ENCODE measurements around the gene AMER3.
"Not testable (repeated sequence)": the region's sequence is repeated elsewhere in the genome, so short reads cannot be mapped to it uniquely, and the experiment has no call there.

The AMER3 gene

DNA sequence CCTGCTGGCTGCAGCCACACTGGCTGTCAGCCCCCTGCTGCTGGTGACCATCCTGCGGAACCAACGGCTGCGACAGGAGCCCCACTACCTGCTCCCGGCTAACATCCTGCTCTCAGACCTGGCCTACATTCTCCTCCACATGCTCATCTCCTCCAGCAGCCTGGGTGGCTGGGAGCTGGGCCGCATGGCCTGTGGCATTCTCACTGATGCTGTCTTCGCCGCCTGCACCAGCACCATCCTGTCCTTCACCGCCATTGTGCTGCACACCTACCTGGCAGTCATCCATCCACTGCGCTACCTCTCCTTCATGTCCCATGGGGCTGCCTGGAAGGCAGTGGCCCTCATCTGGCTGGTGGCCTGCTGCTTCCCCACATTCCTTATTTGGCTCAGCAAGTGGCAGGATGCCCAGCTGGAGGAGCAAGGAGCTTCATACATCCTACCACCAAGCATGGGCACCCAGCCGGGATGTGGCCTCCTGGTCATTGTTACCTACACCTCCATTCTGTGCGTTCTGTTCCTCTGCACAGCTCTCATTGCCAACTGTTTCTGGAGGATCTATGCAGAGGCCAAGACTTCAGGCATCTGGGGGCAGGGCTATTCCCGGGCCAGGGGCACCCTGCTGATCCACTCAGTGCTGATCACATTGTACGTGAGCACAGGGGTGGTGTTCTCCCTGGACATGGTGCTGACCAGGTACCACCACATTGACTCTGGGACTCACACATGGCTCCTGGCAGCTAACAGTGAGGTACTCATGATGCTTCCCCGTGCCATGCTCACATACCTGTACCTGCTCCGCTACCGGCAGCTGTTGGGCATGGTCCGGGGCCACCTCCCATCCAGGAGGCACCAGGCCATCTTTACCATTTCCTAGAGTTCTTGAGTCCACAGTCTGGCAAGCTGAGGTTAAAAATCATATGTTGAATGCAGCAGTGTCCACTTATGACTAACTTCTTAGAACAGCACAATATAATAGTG is 25.7 kb upstream of the AMER3 start:
- H3K36me3 ChIP-seq (ENCODE audit: control insufficient read depth, low read depth, low read length) = no peaks in the 10 kb centered on the region
- H3K27ac ChIP-seq (ENCODE audit: low read length) = no peak overlapping the region
- no peak overlapping the region for H3K4me3 ChIP-seq (ENCODE audit: low read length)

DNA sequence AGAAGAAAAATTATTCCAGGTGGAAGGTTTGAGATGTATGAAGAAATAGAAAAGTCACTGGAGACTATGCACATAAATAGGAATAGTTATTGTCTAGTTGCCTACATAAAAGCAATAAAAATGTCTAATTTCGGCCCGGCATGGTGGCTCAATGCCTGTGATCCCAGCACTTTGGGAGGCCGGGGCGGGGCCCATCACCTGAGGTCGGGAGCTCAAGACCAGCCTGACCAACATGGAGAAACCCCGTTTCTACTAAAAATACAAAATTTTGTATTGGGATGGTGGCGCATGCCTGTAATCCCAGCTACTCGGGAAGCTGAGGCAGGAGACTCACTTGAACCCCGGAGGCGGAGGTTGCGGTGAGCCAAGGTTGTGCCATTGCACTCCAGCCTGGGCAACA is 23.1 kb upstream of the AMER3 start:
- H3K4me1 ChIP-seq (ENCODE audit: control insufficient read depth, low read depth, low read length); H3K4me3 ChIP-seq (ENCODE audit: low read length); H3K36me3 ChIP-seq (ENCODE audit: control insufficient read depth, low read depth, low read length); H3K27ac ChIP-seq (ENCODE audit: low read length); H3K9me3 ChIP-seq (ENCODE audit: control insufficient read depth, low read depth, low read length); H3K9ac ChIP-seq (ENCODE audit: low read length): not testable (repeated sequence)
- H3K27me3 ChIP-seq (ENCODE audit: control insufficient read depth, insufficient read depth, low read length) = peaks cover 11% of the 10 kb centered on the region

More for the DNA sequence above, 25.7 kb upstream of the AMER3 start:
- Histone ChIP-seq H3K9me3 (ENCODE audit: control insufficient read depth, low read depth, low read length) (no peaks in the 10 kb centered on the region), H3K4me1 (ENCODE audit: control insufficient read depth, low read depth, low read length) (peaks cover 7% of the 10 kb centered on the region), H3K27me3 (ENCODE audit: control insufficient read depth, insufficient read depth, low read length) (peaks cover 29% of the 10 kb centered on the region), H3K9ac (ENCODE audit: low read length) (no peak overlapping the region)

DNA sequence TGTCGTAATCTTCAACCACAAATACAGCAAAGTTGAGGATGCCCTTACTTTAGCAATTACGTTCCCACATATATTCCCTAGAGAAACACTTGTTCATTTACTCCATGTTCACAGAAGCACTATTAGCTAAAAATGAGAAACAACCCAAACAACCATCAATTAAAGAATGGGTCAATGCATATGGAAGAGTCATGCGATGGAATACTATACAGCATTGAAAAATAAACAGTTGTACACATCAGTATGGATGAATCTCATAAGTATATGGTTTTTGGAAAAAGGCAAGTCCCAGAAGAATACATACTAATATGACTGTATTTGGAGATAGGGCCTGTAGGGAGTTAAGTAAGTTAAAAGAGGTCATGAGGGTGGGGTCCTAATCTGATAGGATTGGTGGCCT is 20.1 kb upstream of the AMER3 start:
- no peaks in the 10 kb centered on the region for H3K36me3 ChIP-seq (ENCODE audit: control insufficient read depth, low read depth, low read length)
- H3K9ac ChIP-seq (ENCODE audit: low read length) = no peak overlapping the region
- no peaks in the 10 kb centered on the region for H3K4me1 ChIP-seq (ENCODE audit: control insufficient read depth, low read depth, low read length)
- H3K27me3 ChIP-seq (ENCODE audit: control insufficient read depth, insufficient read depth, low read length) = no peaks in the 10 kb centered on the region
- no peak overlapping the region for H3K27ac ChIP-seq (ENCODE audit: low read length)
- H3K9me3 ChIP-seq (ENCODE audit: control insufficient read depth, low read depth, low read length) = no peaks in the 10 kb centered on the region
- H3K4me3 ChIP-seq (ENCODE audit: low read length) = no peak overlapping the region

DNA sequence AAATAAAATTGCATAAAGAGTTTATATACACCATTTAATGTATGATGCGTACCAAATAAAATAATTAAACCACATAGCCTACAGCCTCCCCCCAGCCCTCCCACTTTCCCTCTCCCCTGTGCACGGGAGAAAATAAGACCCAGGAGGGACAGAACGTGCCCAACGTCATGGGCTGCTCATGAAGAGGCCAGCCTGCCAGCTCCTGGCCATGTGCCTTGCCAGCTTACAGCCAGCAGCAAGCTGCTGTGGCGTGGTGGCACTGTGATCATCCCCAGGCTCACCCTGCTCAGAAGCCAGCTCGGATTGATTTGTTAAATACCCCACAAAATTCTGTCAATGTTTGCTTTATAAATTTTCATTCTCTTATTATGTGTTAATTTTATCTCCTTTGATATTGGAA is 18.9 kb upstream of the AMER3 start:
- Histone ChIP-seq H3K9me3 (ENCODE audit: control insufficient read depth, low read depth, low read length) (no peaks in the 10 kb centered on the region), H3K27me3 (ENCODE audit: control insufficient read depth, insufficient read depth, low read length) (no peaks in the 10 kb centered on the region), H3K4me3 (ENCODE audit: low read length) (no peak overlapping the region), H3K27ac (ENCODE audit: low read length) (no peak overlapping the region), H3K4me1 (ENCODE audit: control insufficient read depth, low read depth, low read length) (no peaks in the 10 kb centered on the region), H3K36me3 (ENCODE audit: control insufficient read depth, low read depth, low read length) (no peaks in the 10 kb centered on the region), H3K9ac (ENCODE audit: low read length) (no peak overlapping the region)

DNA sequence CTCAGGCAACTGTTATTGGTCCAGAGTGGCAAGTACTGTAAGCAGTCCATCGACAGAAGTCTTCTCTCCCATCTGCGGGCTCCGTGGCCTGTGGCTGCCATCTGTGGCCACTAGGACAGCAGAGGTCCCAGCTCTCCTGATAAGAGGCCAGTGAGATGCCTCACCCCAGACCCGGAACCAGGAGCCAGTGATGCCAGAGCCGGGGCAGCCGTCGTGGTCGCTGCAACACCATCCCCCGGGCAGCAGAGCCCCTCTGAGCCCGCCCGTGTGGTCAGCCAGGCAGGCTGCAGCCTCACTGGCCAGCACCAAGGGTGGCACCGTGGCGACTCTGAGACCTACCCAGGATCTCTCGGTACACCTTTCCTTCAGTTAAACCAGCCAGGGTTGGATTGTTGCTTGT is 17.7 kb upstream of the AMER3 start:
- H3K36me3 ChIP-seq (ENCODE audit: control insufficient read depth, low read depth, low read length) = no peaks in the 10 kb centered on the region
- H3K27me3 ChIP-seq (ENCODE audit: control insufficient read depth, insufficient read depth, low read length) = no peaks in the 10 kb centered on the region
- H3K27ac ChIP-seq (ENCODE audit: low read length) = no peak overlapping the region
- no peaks in the 10 kb centered on the region for H3K9me3 ChIP-seq (ENCODE audit: control insufficient read depth, low read depth, low read length)
- H3K9ac ChIP-seq (ENCODE audit: low read length) = no peak overlapping the region
- H3K4me1 ChIP-seq (ENCODE audit: control insufficient read depth, low read depth, low read length) = no peaks in the 10 kb centered on the region
- H3K4me3 ChIP-seq (ENCODE audit: low read length) = no peak overlapping the region

DNA sequence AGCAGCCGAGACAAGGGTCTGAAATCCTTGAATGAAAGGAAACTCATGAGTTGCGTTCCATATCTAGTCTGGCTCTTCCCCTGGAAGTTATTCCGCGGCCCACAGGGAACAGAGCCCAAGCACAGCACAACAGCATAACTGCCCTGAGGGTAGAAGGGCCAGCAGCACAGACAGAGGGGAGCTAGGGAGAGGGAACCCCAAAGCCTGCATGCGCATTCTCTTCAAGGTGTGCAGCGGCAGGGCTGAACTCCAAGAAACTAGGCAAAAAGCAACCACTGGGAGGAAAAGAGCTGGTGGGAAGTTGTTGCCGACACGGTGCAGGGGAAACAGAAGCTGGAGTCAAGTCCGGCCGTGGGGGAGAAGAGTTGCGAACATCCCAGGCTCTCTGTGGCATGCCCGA is 14.7 kb upstream of the AMER3 start:
- Histone ChIP-seq H3K4me1 (ENCODE audit: control insufficient read depth, low read depth, low read length) (no peaks in the 10 kb centered on the region), H3K27me3 (ENCODE audit: control insufficient read depth, insufficient read depth, low read length) (no peaks in the 10 kb centered on the region), H3K9ac (ENCODE audit: low read length) (no peak overlapping the region), H3K36me3 (ENCODE audit: control insufficient read depth, low read depth, low read length) (no peaks in the 10 kb centered on the region), H3K4me3 (ENCODE audit: low read length) (no peak overlapping the region), H3K9me3 (ENCODE audit: control insufficient read depth, low read depth, low read length) (no peaks in the 10 kb centered on the region), H3K27ac (ENCODE audit: low read length) (no peak overlapping the region)

DNA sequence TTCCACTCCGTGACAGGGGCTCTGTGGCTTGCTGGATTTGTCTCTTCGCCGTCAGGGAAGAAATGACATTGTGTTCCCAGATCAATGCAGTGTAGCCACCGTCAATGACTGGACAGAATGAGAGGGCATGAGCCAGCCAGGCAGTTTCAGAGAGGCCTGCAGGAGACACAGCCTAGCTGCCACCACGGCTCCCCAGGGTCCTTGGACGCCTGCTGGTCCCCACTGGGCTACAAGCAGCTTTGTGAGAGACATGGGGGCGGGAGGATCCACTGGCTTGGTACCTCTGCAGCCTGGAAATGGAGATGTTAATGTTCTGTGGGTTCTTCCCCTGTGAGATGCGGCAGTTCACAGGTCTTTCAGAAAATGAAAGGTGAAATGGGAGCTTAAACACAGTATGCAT is 12.1 kb upstream of the AMER3 start:
- H3K4me1 ChIP-seq (ENCODE audit: control insufficient read depth, low read depth, low read length) = no peaks in the 10 kb centered on the region
- no peak overlapping the region for H3K27ac ChIP-seq (ENCODE audit: low read length)
- no peak overlapping the region for H3K4me3 ChIP-seq (ENCODE audit: low read length)
- H3K27me3 ChIP-seq (ENCODE audit: control insufficient read depth, insufficient read depth, low read length) = no peaks in the 10 kb centered on the region
- H3K36me3 ChIP-seq (ENCODE audit: control insufficient read depth, low read depth, low read length) = no peaks in the 10 kb centered on the region
- no peaks in the 10 kb centered on the region for H3K9me3 ChIP-seq (ENCODE audit: control insufficient read depth, low read depth, low read length)
- H3K9ac ChIP-seq (ENCODE audit: low read length) = no peak overlapping the region

DNA sequence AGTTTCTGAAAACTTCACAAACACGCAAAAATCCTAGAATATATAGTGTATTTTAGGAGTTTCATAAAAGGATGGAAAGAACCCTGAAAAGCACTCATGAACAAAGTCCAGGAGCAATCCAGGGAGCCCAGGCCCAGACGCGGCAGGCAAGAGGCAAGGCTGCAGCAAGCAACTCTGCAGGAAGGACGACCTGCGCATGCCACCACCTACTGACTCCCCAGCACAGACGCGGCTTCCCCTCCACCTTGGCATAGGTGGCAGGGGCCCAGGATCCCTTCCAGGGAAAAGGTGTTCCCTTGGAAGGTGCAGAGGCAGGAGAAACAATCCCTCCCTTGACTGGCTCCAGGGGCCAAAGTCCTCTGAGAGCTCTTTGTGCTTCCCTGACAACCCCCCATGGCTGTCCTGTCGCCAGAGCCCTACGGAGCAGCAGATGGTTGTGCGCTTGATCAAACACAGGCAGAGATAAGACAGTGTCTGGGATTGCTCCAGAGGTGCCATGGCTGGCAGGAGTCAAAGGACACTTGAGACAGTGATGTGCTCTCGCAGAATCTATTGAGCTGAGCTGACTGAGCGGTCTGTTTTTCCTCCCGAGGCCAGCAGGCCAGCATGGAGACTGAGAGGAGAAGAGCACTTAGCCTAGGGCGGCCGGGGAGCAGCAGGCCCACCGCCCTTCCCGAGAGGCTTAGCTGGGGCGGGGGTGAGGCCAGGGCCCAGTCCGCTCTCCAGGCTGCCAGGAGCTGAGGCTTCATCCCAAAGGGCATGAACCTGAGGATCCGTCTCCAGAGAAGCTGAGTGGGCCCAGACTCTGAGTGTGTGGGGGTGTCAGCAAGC is 10.8 kb upstream of the AMER3 start:
- no peaks in the 10 kb centered on the region for H3K36me3 ChIP-seq (ENCODE audit: control insufficient read depth, low read depth, low read length)
- no peak overlapping the region for H3K4me3 ChIP-seq (ENCODE audit: low read length)
- no peak overlapping the region for H3K9ac ChIP-seq (ENCODE audit: low read length)
- no peaks in the 10 kb centered on the region for H3K27me3 ChIP-seq (ENCODE audit: control insufficient read depth, insufficient read depth, low read length)
- H3K27ac ChIP-seq (ENCODE audit: low read length) = no peak overlapping the region
- H3K9me3 ChIP-seq (ENCODE audit: control insufficient read depth, low read depth, low read length) = no peaks in the 10 kb centered on the region
- H3K4me1 ChIP-seq (ENCODE audit: control insufficient read depth, low read depth, low read length) = no peaks in the 10 kb centered on the region

DNA sequence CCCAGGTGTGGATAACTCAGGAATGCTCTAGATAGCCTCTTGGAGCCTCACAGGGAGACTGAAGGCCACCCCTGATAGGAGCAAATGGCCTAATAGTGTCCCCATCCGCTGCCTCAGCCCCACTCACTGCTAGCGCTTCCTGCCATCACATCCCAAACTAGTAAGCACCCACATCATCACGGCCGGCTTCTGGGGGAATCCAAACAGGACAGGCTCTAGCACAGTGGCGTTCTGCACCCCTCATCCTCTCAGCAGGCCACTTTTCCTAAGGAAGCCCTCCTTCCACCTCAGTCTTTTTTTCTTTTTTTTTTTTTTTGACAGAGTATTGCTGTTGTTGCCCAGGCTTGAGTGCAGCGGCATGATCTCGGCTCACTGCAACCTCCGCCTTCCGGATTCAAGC is 6.3 kb upstream of the AMER3 start:
- Histone ChIP-seq H3K27me3 (ENCODE audit: control insufficient read depth, insufficient read depth, low read length) (peaks cover 3% of the 10 kb centered on the region), H3K9me3 (ENCODE audit: control insufficient read depth, low read depth, low read length) (no peaks in the 10 kb centered on the region), H3K27ac (ENCODE audit: low read length) (no peak overlapping the region), H3K4me3 (ENCODE audit: low read length) (no peak overlapping the region), H3K36me3 (ENCODE audit: control insufficient read depth, low read depth, low read length) (no peaks in the 10 kb centered on the region), H3K9ac (ENCODE audit: low read length) (no peak overlapping the region), H3K4me1 (ENCODE audit: control insufficient read depth, low read depth, low read length) (no peaks in the 10 kb centered on the region)

DNA sequence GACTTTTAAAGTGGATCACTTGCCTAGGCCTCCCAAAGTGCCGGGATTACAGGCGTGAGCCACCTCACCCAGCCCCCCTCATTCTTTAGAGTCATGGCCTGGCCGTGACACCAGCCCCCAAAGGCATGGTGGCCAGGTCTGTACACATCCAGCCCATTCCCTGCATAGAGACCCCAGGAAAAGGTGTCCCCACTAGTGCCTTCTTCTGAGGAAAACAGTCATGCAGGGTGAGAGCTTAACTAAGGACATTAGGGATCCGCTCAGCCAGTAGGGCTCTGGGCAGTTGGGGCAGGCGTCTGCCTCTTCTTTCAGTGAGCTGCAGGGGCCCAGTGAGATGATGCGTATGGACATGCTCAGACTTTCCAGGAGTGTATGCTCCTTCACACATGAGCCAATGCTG is 5.7 kb upstream of the AMER3 start:
- Histone ChIP-seq H3K9me3 (ENCODE audit: control insufficient read depth, low read depth, low read length) (no peaks in the 10 kb centered on the region), H3K27ac (ENCODE audit: low read length) (no peak overlapping the region), H3K4me1 (ENCODE audit: control insufficient read depth, low read depth, low read length) (no peaks in the 10 kb centered on the region), H3K36me3 (ENCODE audit: control insufficient read depth, low read depth, low read length) (no peaks in the 10 kb centered on the region), H3K27me3 (ENCODE audit: control insufficient read depth, insufficient read depth, low read length) (peaks cover 9% of the 10 kb centered on the region), H3K9ac (ENCODE audit: low read length) (no peak overlapping the region), H3K4me3 (ENCODE audit: low read length) (no peak overlapping the region)

DNA sequence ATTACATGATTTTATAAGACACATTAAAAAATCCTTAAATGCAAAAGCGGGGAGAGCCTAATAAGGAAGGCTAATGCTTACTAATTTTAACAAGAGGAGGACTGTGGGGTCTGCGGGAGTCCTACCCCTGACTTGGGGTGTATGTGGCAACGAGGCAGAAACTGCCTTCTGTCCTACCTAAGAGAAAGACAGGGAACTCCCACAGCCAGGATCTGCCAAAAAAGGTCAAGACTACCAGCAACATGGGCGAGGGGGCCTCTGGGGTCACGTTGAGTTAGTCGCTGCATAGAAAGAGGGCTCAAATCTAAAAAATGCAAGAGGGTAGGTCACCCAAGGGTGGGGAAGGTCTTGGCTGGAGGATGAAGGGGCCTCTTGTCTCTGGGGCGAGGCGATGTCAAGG is 529 bp upstream of the AMER3 start:
- Histone ChIP-seq H3K36me3 (ENCODE audit: control insufficient read depth, low read depth, low read length) (no peaks in the 10 kb centered on the region), H3K27ac (ENCODE audit: low read length) (no peak overlapping the region), H3K9me3 (ENCODE audit: control insufficient read depth, low read depth, low read length) (no peaks in the 10 kb centered on the region), H3K4me1 (ENCODE audit: control insufficient read depth, low read depth, low read length) (peaks cover 8% of the 10 kb centered on the region), H3K27me3 (ENCODE audit: control insufficient read depth, insufficient read depth, low read length) (peaks cover 43% of the 10 kb centered on the region), H3K9ac (ENCODE audit: low read length) (no peak overlapping the region), H3K4me3 (ENCODE audit: low read length) (peak overlapping the region; percentile 85)
